GM18873 (cell line): ENCODE data around the gene OTUB2.
A peak's percentile ranks its signal among the peaks of the same experiment; 100 is the strongest.
"Not testable (repeated sequence)": the region's sequence is repeated elsewhere in the genome, so short reads cannot be mapped to it uniquely, and the experiment has no call there.

ENCODE experiments used
- ATAC-seq: cut with Tn5 transposase; IDR thresholded peaks from one replicate; pipeline ENCODE4 v1.9.1; 2021; ENCODE audit warnings: mild to moderate bottlenecking, moderate library complexity, moderate number of reproducible peaks; ENCODE audit not compliant: unreplicated experiment, low FRiP score

Gene OTUB2

GRCh38 chr14:94052199-94052598, 26.1 kb downstream of the OTUB2 start:
- no peak for ATAC-seq

- no peak for ATAC-seq
Measured at GRCh38 chr14:94052662-94053061, 26.5 kb downstream of the OTUB2 start.

GRCh38 chr14:94054401-94054800, 28.3 kb downstream of the OTUB2 start:
- no peak for ATAC-seq

GRCh38 chr14:94054936-94055335, 28.8 kb downstream of the OTUB2 start:
- no peak for ATAC-seq

- ATAC-seq: peak; percentile 59
Measured at GRCh38 chr14:94056579-94057308, 30.6 kb downstream of the OTUB2 start.

GRCh38 chr14:94058128-94058673, 32.1 kb downstream of the OTUB2 start:
- no peak for ATAC-seq

GRCh38 chr14:94058674-94059138, 32.6 kb downstream of the OTUB2 start:
- no peak for ATAC-seq

GRCh38 chr14:94059998-94060397, 33.9 kb downstream of the OTUB2 start:
- ATAC-seq: no peak

- ATAC-seq: no peak
Measured at GRCh38 chr14:94062344-94062940, 36.3 kb downstream of the OTUB2 start.

GRCh38 chr14:94066089-94066676, 40.0 kb downstream of the OTUB2 start:
- ATAC-seq: no peak

GRCh38 chr14:94072076-94072475, 45.9 kb downstream of the OTUB2 start:
- not testable (repeated sequence) for ATAC-seq

- no peak for ATAC-seq
Measured at GRCh38 chr14:94074534-94074933, 48.4 kb downstream of the OTUB2 start.

GRCh38 chr14:94075008-94075407, 48.9 kb downstream of the OTUB2 start:
- no peak for ATAC-seq

GRCh38 chr14:94077111-94077821, 51.1 kb downstream of the OTUB2 start:
- no peak for ATAC-seq

- ATAC-seq: no peak
Measured at GRCh38 chr14:94077823-94078222, 51.7 kb downstream of the OTUB2 start.

GRCh38 chr14:94079891-94080620, 53.9 kb downstream of the OTUB2 start:
- ATAC-seq: no peak

GRCh38 chr14:94080621-94081385, 54.7 kb downstream of the OTUB2 start, which contains the start of the genes DDX24 and IFI27L1:
TSS of gene DDX24 (minus strand) at chr14:94081202. CDS start at chr14:94079742, 1,460 bp downstream.
TSS of gene IFI27L1 (plus strand) at chr14:94081310. CDS start at chr14:94096938, 15,628 bp downstream.
- ATAC-seq: peak; percentile 95

GRCh38 chr14:94081386-94081820, 55.3 kb downstream of the OTUB2 start:
- peak; percentile 22 for ATAC-seq

GRCh38 chr14:94087891-94088290, 61.8 kb downstream of the OTUB2 start:
- ATAC-seq: no peak
